ENCODE measurements around the gene NAT14.

Gene NAT14

GRCh38 chr19:55453511-55454260 lies 31.3 kb upstream of the NAT14 start:
- DNase-seq (ENCODE audit: low spot score), result no peak

- peak; percentile 71 for DNase-seq (ENCODE audit: low spot score)
Measured at GRCh38 chr19:55454787-55455243, 30.2 kb upstream of the NAT14 start.

- no peak for DNase-seq (ENCODE audit: low spot score)
Measured at GRCh38 chr19:55455576-55456235, 29.3 kb upstream of the NAT14 start.

GRCh38 chr19:55456347-55456746 lies 28.6 kb upstream of the NAT14 start:
- no peak for DNase-seq (ENCODE audit: low spot score)

- no peak for DNase-seq (ENCODE audit: low spot score)
Measured at GRCh38 chr19:55457683-55458457, 27.1 kb upstream of the NAT14 start.

DNA sequence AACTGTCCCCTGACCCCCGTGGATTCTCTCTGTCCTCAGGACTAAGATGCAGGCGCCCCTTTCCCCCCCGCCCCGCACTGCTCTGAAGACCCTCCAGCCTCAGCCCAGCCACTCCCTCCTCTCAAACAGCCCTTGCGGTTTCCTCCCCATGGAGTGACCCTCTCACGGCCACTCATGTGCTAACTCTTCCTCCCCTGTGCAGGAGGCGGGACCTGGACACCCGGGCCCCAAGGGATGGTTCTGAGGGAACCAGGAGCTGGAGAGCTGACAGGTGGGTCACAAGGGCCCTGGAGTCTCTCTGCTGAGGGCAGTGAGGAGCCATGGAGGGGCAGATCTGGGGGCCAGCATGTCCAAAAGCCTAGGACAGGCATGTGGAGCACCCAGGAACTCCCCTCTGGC lies 25.4 kb upstream of the NAT14 start:
- no peak for DNase-seq (ENCODE audit: low spot score)

DNA sequence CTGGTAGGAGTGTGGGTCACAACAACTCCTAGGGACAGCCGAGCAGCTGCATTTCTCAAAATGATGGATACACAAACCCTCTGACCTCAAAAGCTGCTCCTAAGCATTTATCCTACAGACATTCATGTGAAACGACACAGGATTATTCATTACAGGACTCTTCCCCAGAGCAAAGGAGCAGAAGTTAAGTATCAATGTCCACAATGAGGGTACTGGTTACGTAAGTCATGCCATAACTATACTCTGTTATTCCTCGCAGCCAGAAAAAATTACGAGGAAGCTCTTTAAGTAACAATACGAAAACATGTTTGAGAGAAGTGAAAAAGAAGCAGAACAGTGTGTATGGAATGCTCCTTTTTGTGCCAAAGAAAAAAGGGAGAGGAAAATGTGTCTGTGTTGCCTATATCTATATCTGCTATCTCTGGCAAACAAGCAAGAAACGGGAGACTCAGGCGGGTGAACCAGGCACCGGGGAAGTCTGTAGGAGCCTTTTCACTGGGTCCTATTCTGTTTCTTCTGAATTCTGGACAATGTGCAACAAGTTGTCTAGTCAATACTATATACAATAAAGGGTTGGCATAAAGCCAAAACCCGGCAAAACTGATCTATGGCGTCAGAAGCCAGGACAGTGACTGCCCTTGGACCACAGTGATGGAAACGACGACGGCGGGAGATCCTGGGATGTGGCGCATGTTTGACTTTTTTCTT lies 24.9 kb upstream of the NAT14 start:
- no peak for DNase-seq (ENCODE audit: low spot score)

DNA sequence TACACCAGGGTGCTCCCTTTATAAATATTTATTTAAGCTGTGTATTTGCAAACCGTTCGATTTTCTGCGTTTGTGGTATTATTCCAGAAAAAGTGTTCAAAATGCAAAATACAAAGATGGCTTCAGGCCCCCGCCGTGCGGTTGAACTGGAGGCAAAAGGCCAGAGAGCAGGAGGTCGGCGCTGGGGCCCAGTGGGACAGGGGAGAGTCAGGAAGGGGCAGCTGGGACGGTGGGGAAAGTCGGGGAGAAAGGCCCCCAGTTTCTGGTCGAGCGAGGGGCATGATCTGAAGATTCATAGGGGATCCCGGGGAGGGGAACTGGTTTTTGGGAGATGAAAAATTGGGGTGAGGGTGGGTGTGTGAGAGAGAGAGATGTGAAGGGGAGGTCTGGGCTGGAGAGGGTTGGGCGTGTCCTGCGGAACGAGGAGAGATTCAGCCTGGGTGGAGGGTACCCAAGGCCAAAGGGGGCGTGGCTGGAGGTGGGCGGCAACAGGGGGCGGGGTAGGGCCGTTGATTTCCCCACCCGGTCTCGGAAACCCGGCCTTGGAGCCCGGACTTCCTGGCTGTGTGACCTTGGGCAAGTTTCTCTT lies 24.2 kb upstream of the NAT14 start:
- peak; percentile 83 for DNase-seq (ENCODE audit: low spot score)

DNA sequence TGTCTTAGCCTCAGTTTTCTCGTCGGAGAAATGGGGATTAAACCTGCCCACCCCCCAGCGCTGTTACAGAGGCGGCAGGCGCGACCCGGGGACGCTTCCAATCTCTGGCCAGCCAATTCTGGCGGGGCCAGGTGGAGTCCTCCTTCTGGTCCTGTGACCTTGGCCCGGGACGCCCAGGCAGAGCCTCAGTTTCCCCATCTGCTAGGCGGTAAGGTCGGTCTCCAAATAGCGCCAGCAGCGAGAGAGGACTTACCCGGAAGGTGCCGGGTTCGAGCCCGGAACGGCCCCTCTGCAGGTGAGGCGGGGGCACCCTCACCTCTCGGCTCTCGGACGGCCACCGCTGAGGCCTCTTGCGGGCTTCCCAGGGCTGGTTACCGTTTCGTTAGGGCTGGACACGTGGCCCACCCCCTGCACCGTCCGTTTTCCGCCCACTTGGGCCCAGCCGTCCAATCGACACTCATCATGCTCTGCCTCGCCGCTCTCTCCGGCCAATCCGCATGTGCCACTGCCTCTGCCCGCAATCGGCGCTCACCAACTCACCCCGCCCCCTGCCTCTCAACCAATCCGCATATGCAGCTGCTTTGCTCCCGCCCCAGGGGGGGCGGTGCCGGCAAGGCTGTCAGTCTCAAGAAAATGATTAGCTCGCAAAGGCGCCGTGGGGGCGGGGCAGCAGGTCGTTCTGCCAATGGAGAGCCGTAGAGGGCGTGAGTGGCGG lies 23.6 kb upstream of the NAT14 start, which contains the start of gene ISOC2:
Gene ISOC2, minus strand, starts transcription at position 384 of the 715 bp plus-strand sequence. CDS start 5,156 bp downstream, outside the sequence.
- DNase-seq (ENCODE audit: low spot score), result peak; percentile 98

- DNase-seq (ENCODE audit: low spot score), result no peak
Measured at GRCh38 chr19:55461974-55462626, 22.9 kb upstream of the NAT14 start.

GRCh38 chr19:55462722-55463121 lies 22.3 kb upstream of the NAT14 start:
- DNase-seq (ENCODE audit: low spot score), result no peak

DNA sequence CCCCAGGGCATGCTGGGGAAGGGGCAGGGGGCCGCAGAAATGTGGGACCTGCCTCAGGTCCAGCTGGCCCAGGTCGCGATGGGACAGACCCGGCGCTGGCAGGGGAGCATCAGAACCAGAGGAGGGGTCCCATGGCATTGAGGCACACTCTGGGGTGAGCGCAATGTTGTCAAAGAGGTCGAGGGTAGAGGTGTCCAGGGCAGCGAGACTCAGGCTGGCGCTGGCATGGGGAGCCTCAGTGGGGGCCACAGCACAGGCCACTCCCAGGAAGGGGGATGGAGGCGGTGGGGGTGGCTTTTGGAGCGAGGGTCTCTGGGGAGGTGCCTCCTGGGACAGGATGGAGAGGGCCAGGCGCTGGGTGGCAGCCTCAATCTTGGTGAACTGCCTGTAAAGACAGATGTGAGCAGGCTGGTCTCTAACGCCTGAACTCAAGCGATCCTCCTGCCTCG lies 21.4 kb upstream of the NAT14 start:
- DNase-seq (ENCODE audit: low spot score), result no peak

GRCh38 chr19:55464039-55464661 lies 20.8 kb upstream of the NAT14 start:
- no peak for DNase-seq (ENCODE audit: low spot score)

DNA sequence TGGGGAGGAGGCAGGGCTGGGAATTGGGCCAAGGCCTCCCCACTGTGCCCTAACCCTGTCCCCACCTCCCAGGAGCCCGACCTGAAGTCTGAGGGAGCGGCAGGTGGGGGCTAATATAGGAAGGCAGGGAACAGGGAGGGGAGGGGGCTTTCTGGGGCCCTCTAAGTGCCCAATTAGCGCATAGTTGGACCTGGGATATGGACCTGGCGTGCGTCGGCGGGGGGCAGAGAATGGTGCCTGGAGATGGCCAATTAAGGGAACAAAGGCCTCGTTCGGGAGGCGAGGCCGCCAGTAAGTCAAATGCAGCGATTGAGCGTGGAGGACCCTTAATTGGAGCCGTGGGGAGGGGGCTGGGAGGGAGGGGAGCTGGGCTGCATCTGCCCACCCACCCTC lies 20.3 kb upstream of the NAT14 start, which contains the start of gene C19orf85:
Gene C19orf85, minus strand, starts transcription at position 90 of the 393 bp plus-strand sequence. CDS start 197 bp downstream, outside the sequence.
- no peak for DNase-seq (ENCODE audit: low spot score)

- no peak for DNase-seq (ENCODE audit: low spot score)
Measured at GRCh38 chr19:55465460-55466240, 19.3 kb upstream of the NAT14 start.

GRCh38 chr19:55466241-55466614 lies 18.8 kb upstream of the NAT14 start:
- DNase-seq (ENCODE audit: low spot score), result no peak

DNA sequence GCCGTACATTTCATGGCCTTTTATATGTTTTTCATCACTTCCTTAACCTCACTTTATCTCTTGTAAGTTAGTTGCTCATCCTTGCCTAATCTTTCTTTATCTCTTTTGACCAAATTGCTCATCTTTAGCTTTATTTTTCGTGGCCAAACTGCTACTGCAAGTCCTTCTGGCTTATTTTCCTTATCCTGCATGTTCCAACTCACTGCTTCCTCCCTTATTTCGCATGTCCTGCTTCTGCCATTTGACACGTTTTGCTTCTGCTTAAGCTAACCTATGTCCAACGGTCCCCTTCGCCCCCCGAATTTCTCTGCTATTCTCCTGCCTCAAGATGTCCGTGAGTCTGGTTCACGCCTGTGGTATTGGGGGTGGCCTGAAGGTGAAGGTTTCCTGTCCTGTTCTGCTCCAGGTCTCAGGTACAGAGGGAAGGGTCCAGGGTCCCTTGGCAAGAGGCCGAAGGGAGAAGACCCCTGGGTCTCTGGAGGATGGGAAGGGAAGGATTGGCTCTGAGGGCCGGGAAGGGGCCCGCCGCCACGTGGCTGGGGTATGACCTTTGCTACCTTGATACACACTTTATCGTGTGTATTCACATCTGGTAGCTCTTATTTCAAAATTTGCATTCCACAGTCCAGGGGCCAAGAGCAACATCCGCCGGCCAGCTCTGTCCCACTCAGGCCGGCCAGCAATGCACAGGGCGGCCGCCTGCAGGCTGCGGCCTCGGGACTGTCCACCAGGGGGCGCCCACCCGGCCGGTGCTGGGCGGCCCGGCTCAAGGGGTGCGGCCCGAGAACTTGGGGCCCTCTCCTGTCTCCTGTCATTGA lies 17.5 kb upstream of the NAT14 start:
- DNase-seq (ENCODE audit: low spot score), result peak; percentile 89

GRCh38 chr19:55468054-55468393 lies 17.0 kb upstream of the NAT14 start:
- DNase-seq (ENCODE audit: low spot score), result no peak
